Left lung (tissue), 10 donors: ENCODE measurements around the gene ABLIM2. TPM values are rescaled to one million over a fixed set of nuclear protein-coding genes. Genes with fewer than 3 reads are reported as not detected.
A peak's percentile ranks its signal among the peaks of the same experiment; 100 is the strongest.

Source experiments
- ATAC-seq: fragments of 200-7000 bp; cut with Tn5 transposase; one replicate; pipeline ENCODE4 v1.9.1; 2020; ENCODE audit warnings: moderate library complexity
- DNase-seq, 4 donors: peaks; one replicate each; pipeline ENCODE4 v3.0.0-alpha.2; 2013 to 2020
- H3K27ac ChIP-seq, 2 donors: fragments of 200-600 bp; sonication (generic) in 1 of 2; one replicate each; pipeline versions ENCODE4 v1.5.0 to v1.8.0; 2020 to 2021
- H3K27me3 ChIP-seq, 2 donors: fragments of 200-600 bp; sonication (generic) in 1 of 2; one replicate each; pipeline versions ENCODE4 v1.5.0 to v1.8.0; 2020 to 2021
- H3K36me3 ChIP-seq, 2 donors: fragments of 200-600 bp; sonication (generic) in 1 of 2; one replicate each; pipeline versions ENCODE4 v1.5.0 to v1.8.0; 2020 to 2021
- H3K4me1 ChIP-seq, 2 donors: fragments of 200-600 bp; one replicate each; pipeline ENCODE4 v1.8.0; 2021
- H3K4me3 ChIP-seq, 2 donors: fragments of 200-600 bp; sonication (generic) in 1 of 2; one replicate each; pipeline versions ENCODE4 v1.5.0 to v1.8.0; 2020 to 2021; ENCODE audit warnings: mild to moderate bottlenecking in 1 of 2
- H3K9me3 ChIP-seq, 2 donors: fragments of 200-600 bp; sonication (generic) in 1 of 2; one replicate each; pipeline versions ENCODE4 v1.5.0 to v1.8.0; 2020 to 2021
- intact Hi-C, 2 donors: fragments of 100-400 bp; cut with DNase I; formaldehyde crosslinking; loops; one replicate each; pipeline versions ENCODE4 v1.11.2 to v1.14.2; 2022
- polyA plus RNA-seq, 6 donors: library from polyadenylated mRNA; unstranded; fragments of 120-200 nt; gene quantifications; one replicate each; pipeline ENCODE4 v1.2.1, GENCODE V29; 2013; ENCODE audit not compliant: insufficient read length in 6 of 6
- total RNA-seq, 2 donors: library from RNA; stranded (reverse); fragmentation: NEBNext Ultra II Directional; extraction: Animal tissue kit (Norgen Biotek cat#: 25700); gene quantifications; one replicate each; pipeline ENCODE4 v1.2.1, GENCODE V29; 2021
- TF ChIP-seq, protein P1 (sequence below), 2 donors: fragments of 200-600 bp; sonication (generic) in 1 of 2; IDR thresholded peaks; one replicate each; pipeline versions ENCODE4 v1.5.0 to v1.8.0; 2021; ENCODE audit warnings: antibody characterized with exemption in 2 of 2
- donor health status: DM: no; HTN: yes; CAD: no.
- donor health status: DM: no; HTN: no; CAD: no.

The ABLIM2 gene
- total and polyA plus RNA-seq, 8 donors = 5.7 to 10.2 (median 7.0) TPM

DNA sequence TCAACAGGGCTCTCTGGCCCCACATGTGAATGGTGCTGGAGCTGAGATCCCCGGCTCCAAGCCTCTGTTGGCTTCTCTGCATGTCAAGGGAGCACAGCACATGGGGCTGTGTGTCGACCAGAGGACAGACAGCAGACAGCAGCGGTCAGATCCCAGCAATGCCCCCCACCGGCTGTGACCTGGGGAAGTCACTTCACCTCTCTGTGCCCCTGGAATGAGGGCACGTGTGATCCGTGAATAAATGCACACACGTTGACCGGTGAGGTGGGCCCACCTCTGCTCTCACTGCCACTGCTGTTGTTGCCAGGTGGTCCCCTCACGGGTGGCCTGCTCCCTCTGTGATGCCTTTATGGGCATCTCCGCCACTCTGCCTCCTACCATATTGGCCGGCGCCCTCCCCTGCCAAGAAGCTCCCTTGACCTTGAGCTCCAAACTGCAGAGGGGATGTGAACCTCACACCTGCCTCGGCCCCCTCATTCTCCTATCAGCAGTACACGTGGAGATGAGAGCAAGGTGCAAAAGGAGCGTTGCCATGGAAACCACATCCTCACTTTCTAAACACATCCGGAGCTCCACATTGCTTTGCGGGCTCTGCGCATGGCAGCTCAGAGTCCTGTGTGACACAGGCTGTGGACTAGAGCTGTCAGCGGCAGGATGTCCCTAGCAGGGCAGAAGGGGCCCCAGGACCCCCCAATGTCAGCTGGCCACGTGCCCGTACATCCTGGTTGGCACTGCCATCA is 75.4 kb downstream of the ABLIM2 start:
- intact Hi-C loops = no loop called here
- Histone ChIP-seq H3K4me3 (no peak overlapping the region), H3K9me3 (no peaks in the 10 kb centered on the region), H3K27me3 (peaks cover 0 to 20% of the 10 kb centered on the region in 2 donors), H3K36me3 (no peaks in the 10 kb centered on the region), H3K4me1 (no peaks in the 10 kb centered on the region), H3K27ac (no peak overlapping the region)
- ATAC-seq (no peak), DNase-seq (peak in 1 of 4 donors; percentile 57)
- TF ChIP-seq, protein P1, sequence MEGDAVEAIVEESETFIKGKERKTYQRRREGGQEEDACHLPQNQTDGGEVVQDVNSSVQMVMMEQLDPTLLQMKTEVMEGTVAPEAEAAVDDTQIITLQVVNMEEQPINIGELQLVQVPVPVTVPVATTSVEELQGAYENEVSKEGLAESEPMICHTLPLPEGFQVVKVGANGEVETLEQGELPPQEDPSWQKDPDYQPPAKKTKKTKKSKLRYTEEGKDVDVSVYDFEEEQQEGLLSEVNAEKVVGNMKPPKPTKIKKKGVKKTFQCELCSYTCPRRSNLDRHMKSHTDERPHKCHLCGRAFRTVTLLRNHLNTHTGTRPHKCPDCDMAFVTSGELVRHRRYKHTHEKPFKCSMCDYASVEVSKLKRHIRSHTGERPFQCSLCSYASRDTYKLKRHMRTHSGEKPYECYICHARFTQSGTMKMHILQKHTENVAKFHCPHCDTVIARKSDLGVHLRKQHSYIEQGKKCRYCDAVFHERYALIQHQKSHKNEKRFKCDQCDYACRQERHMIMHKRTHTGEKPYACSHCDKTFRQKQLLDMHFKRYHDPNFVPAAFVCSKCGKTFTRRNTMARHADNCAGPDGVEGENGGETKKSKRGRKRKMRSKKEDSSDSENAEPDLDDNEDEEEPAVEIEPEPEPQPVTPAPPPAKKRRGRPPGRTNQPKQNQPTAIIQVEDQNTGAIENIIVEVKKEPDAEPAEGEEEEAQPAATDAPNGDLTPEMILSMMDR (IDR thresholded peaks at IDR 0.05) = no peak

DNA sequence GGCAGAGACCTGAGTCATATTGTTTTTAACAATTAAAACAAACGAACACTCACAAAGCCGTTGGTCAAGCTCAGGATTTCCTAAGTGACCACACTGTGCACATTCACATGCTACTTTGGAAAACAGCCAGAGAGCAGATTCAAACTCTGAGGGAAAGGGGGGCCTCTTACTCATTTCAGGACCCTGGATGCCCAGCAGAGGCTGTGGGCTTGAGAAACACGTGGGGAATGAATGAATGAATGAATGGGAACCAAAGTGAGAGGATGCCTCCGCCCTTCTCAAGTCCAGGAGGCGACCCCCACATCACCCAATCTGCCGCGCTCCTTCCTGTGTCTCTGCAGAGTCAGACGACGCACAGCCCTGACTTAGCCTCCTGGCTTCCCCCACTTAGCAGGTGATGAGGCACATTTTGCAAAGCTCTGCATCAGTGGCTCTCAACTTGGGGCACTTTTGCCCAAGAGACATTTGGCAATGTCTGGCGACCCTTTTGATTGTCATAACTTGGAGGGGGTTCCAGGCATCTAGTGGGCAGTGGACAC is 76.0 kb downstream of the ABLIM2 start:
- Histone ChIP-seq H3K4me1 (no peaks in the 10 kb centered on the region), H3K9me3 (no peaks in the 10 kb centered on the region), H3K27ac (no peak overlapping the region), H3K36me3 (no peaks in the 10 kb centered on the region), H3K4me3 (no peak overlapping the region), H3K27me3 (peaks cover 0 to 20% of the 10 kb centered on the region in 2 donors)
- TF ChIP-seq, protein P1 (IDR thresholded peaks at IDR 0.05) = no peak
- ATAC-seq = no peak
- intact Hi-C loops = no loop called here
- peak in 1 of 4 donors; percentile 23 for DNase-seq

DNA sequence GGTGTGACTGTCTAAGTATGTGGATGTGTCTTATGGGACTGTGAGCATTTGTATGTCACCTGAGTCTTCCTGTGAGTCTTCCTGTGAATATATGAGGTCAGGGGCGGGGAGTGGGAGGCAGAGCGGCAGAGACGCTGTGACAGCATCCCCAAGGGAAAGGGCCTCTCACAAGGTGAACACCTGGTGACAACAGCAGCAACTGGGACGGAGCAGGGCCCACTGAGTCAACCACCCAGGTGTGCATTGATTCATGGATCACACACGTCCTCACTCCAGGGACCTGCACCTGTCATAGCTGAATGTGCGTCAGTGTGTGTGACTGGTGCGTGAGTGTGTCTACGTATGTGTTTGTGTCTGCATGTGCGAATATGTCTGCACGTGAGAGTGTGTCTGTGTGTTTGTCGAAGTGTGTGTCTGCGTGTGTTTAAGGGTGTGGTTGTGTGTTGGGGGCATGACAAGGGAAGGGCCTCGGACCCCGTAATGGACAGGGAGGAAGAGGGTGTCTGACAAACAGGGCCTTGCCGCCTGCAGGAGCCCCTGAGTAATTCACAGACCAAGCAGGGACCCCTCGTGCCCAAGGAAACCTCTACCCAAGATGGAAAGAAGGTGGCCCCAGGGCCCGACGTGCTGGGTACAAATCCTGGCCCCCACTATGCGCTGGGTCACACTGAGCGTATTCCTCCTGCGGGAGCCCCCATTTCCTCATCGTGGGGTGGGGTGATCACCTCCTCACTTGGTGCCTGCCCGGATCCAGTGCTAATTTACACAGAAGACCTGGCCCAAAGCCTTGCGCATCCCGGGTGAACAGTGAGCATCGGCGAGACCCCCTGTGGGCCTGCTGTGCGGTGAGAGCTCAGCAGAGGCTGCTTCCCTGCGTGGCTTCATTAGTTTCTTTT is 76.7 kb downstream of the ABLIM2 start:
- peak in 1 of 4 donors; percentile 53 for DNase-seq
- no peaks in the 10 kb centered on the region for H3K36me3 ChIP-seq
- no peaks in the 10 kb centered on the region for H3K9me3 ChIP-seq
- TF ChIP-seq, protein P1 (IDR thresholded peaks at IDR 0.05) = no peak
- H3K4me3 ChIP-seq = no peak overlapping the region
- H3K27ac ChIP-seq = no peak overlapping the region
- H3K4me1 ChIP-seq = no peaks in the 10 kb centered on the region
- intact Hi-C loops = no loop called here
- ATAC-seq = no peak
- peaks cover 0 to 20% of the 10 kb centered on the region in 2 donors for H3K27me3 ChIP-seq

DNA sequence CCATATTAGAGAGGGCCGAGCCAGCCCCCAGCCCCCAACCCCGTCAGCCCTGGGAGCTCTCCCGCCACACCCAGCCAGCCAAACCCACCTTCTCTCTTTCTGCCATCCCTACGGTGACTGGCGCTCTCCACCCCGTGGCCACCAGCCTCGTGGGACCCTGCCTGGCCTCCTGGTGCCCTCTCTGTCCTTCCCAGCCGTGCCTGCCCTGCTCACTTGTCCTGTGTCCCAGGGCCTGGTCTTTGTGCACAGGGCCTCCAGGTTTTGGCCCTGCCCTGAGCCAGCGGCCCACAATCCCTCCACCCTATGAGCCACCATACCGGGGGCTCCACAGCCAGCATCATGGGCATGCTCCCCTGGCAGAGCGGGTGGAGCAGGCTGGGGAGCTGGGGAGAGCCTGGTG is 77.4 kb downstream of the ABLIM2 start:
- intact Hi-C loops = no loop called here
- H3K4me1 ChIP-seq = no peaks in the 10 kb centered on the region
- H3K9me3 ChIP-seq = no peaks in the 10 kb centered on the region
- H3K36me3 ChIP-seq = no peaks in the 10 kb centered on the region
- no peak for ATAC-seq
- no peak overlapping the region for H3K4me3 ChIP-seq
- H3K27ac ChIP-seq = no peak overlapping the region
- peak in 1 of 4 donors; percentile 62 for DNase-seq
- TF ChIP-seq, protein P1 (IDR thresholded peaks at IDR 0.05) = no peak
- H3K27me3 ChIP-seq = peaks cover 0 to 20% of the 10 kb centered on the region in 2 donors

DNA sequence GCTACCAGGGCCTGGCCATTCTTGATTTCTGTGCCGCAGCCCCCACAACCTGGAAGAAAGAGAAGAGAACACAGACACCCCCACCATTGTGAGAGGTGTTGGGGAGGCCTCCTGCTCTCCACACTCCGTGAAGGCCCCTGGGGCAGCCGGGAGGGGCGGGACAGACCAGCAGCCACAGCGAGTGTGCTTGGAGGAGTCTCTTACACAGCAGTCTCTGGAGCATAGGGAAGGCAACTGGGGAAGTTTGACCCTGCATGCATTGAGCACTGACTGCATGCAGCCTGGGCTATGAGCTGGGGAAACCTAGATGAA is 77.9 kb downstream of the ABLIM2 start:
- no peaks in the 10 kb centered on the region for H3K9me3 ChIP-seq
- H3K4me1 ChIP-seq = no peaks in the 10 kb centered on the region
- TF ChIP-seq, protein P1 (IDR thresholded peaks at IDR 0.05) = no peak
- ATAC-seq (no peak), DNase-seq (peak in 1 of 4 donors; percentile 68)
- H3K27me3 ChIP-seq = peaks cover 0 to 20% of the 10 kb centered on the region in 2 donors
- H3K4me3 ChIP-seq = no peak overlapping the region
- intact Hi-C loops = no loop called here
- H3K36me3 ChIP-seq = no peaks in the 10 kb centered on the region
- H3K27ac ChIP-seq = no peak overlapping the region
